HCT116 (cell line): ENCODE measurements around the gene RNU1-1. TPM values are rescaled to one million over a fixed set of nuclear protein-coding genes. Genes with fewer than 3 reads are reported as not detected.

ENCODE experiments used
- total RNA-seq: library from RNA; stranded (reverse); gene quantifications from one replicate; pipeline ENCODE4 v1.2.1, GENCODE V29; 2021; ENCODE audit not compliant: unreplicated experiment

The RNU1-1 gene
- total RNA-seq, 1 experiment from 2014 or later: 1,685 TPM

Other genes starting within 250 kb of the RNU1-1 start
- gene FBXO42, start 161.8 kb downstream of the RNU1-1 start, total RNA-seq: 20.6 TPM
- 141 TPM for gene SZRD1, start 147.0 kb downstream of the RNU1-1 start, total RNA-seq
- not detected for gene SPATA21, start 76.9 kb downstream of the RNU1-1 start, total RNA-seq
- gene NECAP2, start 73.6 kb downstream of the RNU1-1 start, total RNA-seq: 35.5 TPM
- gene NBPF1, start 99.3 kb upstream of the RNU1-1 start, total RNA-seq: 46.0 TPM
- gene RNU1-3, start 152.7 kb upstream of the RNU1-1 start, total RNA-seq: 1,685 TPM
- 1,685 TPM for gene RNU1-4, start 226.2 kb upstream of the RNU1-1 start, total RNA-seq